Measurements from ENCODE around the gene STEEP1.
A peak's percentile ranks its signal among the peaks of the same experiment; 100 is the strongest.

Gene STEEP1

GRCh38 chrX:119605464-119606279 is 40.5 kb upstream of the STEEP1 start:
- Histone ChIP-seq H3K23ac (ENCODE audit: low read length in 2 of 2) (no peak overlapping the region), H3K4me2 (ENCODE audit: low read length, poor library complexity, severe bottlenecking) (peak overlapping the region; percentile 77), H3K4ac (ENCODE audit: low read depth in 1 of 2, low read length in 2 of 2) (peak overlapping the region in 1 of 2 experiments; percentile 82), H2AK5ac (ENCODE audit: low read length, severe bottlenecking) (no peak overlapping the region), H3K9ac (ENCODE audit: low read length) (peak overlapping the region; percentile 94), H2BK5ac (ENCODE audit: low read depth, low read length, poor library complexity, severe bottlenecking) (no peak overlapping the region), H2BK12ac (ENCODE audit: low read length in 2 of 2) (no peak overlapping the region), H3K36me3 (ENCODE audit: control insufficient read depth in 1 of 2, insufficient read depth in 2 of 2, low read depth in 1 of 2, low read length in 2 of 2) (no peaks in the 10 kb centered on the region), H3K4me3 (ENCODE audit: insufficient read depth in 1 of 2, low read depth in 1 of 2, low read length in 2 of 2) (peak overlapping the region; percentile 89 to 91), H4K91ac (ENCODE audit: low read length) (peak overlapping the region; percentile 61), H3K14ac (ENCODE audit: low read length in 2 of 2) (peak overlapping the region in 1 of 2 experiments; percentile 95), H3K27ac (ENCODE audit: low read length, poor library complexity, severe bottlenecking) (peak overlapping the region; percentile 66), H3K79me1 (replicated peaks; ENCODE audit: low read length, poor library complexity, severe bottlenecking) (no peaks in the 10 kb centered on the region), H3K4me1 (ENCODE audit: control insufficient read depth, insufficient read depth, low read depth, low read length) (no peaks in the 10 kb centered on the region), H2BK15ac (ENCODE audit: low read depth, poor library complexity, severe bottlenecking) (peak overlapping the region; percentile 83), H2AFZ (ENCODE audit: low read depth, low read length) (peak overlapping the region; percentile 88), H3K18ac (ENCODE audit: low read depth in 1 of 2, low read length in 2 of 2) (peak overlapping the region; percentile 96 to 97), H3K9me3 (ENCODE audit: control insufficient read depth, low read length) (no peaks in the 10 kb centered on the region), H2BK120ac (ENCODE audit: low read depth, low read length) (no peak overlapping the region), H4K8ac (ENCODE audit: low read length) (peak overlapping the region; percentile 69), H3K27me3 (ENCODE audit: control insufficient read depth in 1 of 2, insufficient read depth in 1 of 2, low read length in 2 of 2) (peaks cover 0 to 12% of the 10 kb centered on the region in 2 experiments)
- WGBS: 2% methylated on average over 26 of the region's 68 CpGs
- peak; percentile 15 for DNase-seq

GRCh38 chrX:119604766-119605463 is 39.7 kb upstream of the STEEP1 start:
- Histone ChIP-seq H3K9ac (ENCODE audit: low read length) (peak overlapping the region; percentile 80), H2BK15ac (ENCODE audit: low read depth, poor library complexity, severe bottlenecking) (no peak overlapping the region), H3K4me2 (ENCODE audit: low read length, poor library complexity, severe bottlenecking) (peak overlapping the region; percentile 77), H2AFZ (ENCODE audit: low read depth, low read length) (peak overlapping the region; percentile 27), H3K27ac (ENCODE audit: low read length, poor library complexity, severe bottlenecking) (no peak overlapping the region), H3K79me1 (replicated peaks; ENCODE audit: low read length, poor library complexity, severe bottlenecking) (no peaks in the 10 kb centered on the region), H3K27me3 (ENCODE audit: control insufficient read depth in 1 of 2, insufficient read depth in 1 of 2, low read length in 2 of 2) (peaks cover 0 to 12% of the 10 kb centered on the region in 2 experiments), H3K4me1 (ENCODE audit: control insufficient read depth, insufficient read depth, low read depth, low read length) (no peaks in the 10 kb centered on the region), H2BK12ac (ENCODE audit: low read length in 2 of 2) (no peak overlapping the region), H2BK5ac (ENCODE audit: low read depth, low read length, poor library complexity, severe bottlenecking) (no peak overlapping the region), H4K8ac (ENCODE audit: low read length) (no peak overlapping the region), H3K4me3 (ENCODE audit: insufficient read depth in 1 of 2, low read depth in 1 of 2, low read length in 2 of 2) (peak overlapping the region; percentile 86 to 91), H3K9me3 (ENCODE audit: control insufficient read depth, low read length) (no peaks in the 10 kb centered on the region), H3K4ac (ENCODE audit: low read depth in 1 of 2, low read length in 2 of 2) (no peak overlapping the region), H2AK5ac (ENCODE audit: low read length, severe bottlenecking) (no peak overlapping the region), H3K23ac (ENCODE audit: low read length in 2 of 2) (no peak overlapping the region), H3K36me3 (ENCODE audit: control insufficient read depth in 1 of 2, insufficient read depth in 2 of 2, low read depth in 1 of 2, low read length in 2 of 2) (no peaks in the 10 kb centered on the region), H3K18ac (ENCODE audit: low read depth in 1 of 2, low read length in 2 of 2) (no peak overlapping the region), H2BK120ac (ENCODE audit: low read depth, low read length) (no peak overlapping the region), H4K91ac (ENCODE audit: low read length) (no peak overlapping the region), H3K14ac (ENCODE audit: low read length in 2 of 2) (no peak overlapping the region)
- DNase-seq: no peak
- 53% methylated on average over 14 of the region's 17 CpGs for whole genome bisulfite sequencing

- no peak overlapping the region for H3K18ac ChIP-seq (ENCODE audit: low read depth in 1 of 2, low read length in 2 of 2)
- H3K9ac ChIP-seq (ENCODE audit: low read length): no peak overlapping the region
- H3K23ac ChIP-seq (ENCODE audit: low read length in 2 of 2): no peak overlapping the region
- H2AFZ ChIP-seq (ENCODE audit: low read depth, low read length): no peak overlapping the region
- H3K79me1 ChIP-seq (replicated peaks; ENCODE audit: low read length, poor library complexity, severe bottlenecking): no peaks in the 10 kb centered on the region
- H2BK15ac ChIP-seq (ENCODE audit: low read depth, poor library complexity, severe bottlenecking): no peak overlapping the region
- H2BK120ac ChIP-seq (ENCODE audit: low read depth, low read length): no peak overlapping the region
- no peaks in the 10 kb centered on the region for H3K9me3 ChIP-seq (ENCODE audit: control insufficient read depth, low read length)
- H4K8ac ChIP-seq (ENCODE audit: low read length): no peak overlapping the region
- H3K36me3 ChIP-seq (ENCODE audit: control insufficient read depth in 1 of 2, insufficient read depth in 2 of 2, low read depth in 1 of 2, low read length in 2 of 2): no peaks in the 10 kb centered on the region
- no peak overlapping the region for H3K27ac ChIP-seq (ENCODE audit: low read length, poor library complexity, severe bottlenecking)
- H2BK5ac ChIP-seq (ENCODE audit: low read depth, low read length, poor library complexity, severe bottlenecking): no peak overlapping the region
- H4K91ac ChIP-seq (ENCODE audit: low read length): no peak overlapping the region
- no peak overlapping the region for H3K4me3 ChIP-seq (ENCODE audit: insufficient read depth in 1 of 2, low read depth in 1 of 2, low read length in 2 of 2)
- no peak overlapping the region for H3K4ac ChIP-seq (ENCODE audit: low read depth in 1 of 2, low read length in 2 of 2)
- no peak overlapping the region for H3K4me2 ChIP-seq (ENCODE audit: low read length, poor library complexity, severe bottlenecking)
- H3K4me1 ChIP-seq (ENCODE audit: control insufficient read depth, insufficient read depth, low read depth, low read length): no peaks in the 10 kb centered on the region
- H3K14ac ChIP-seq (ENCODE audit: low read length in 2 of 2): no peak overlapping the region
- 76% methylated on average over 8 of the region's 9 CpGs for WGBS
- no peak overlapping the region for H2BK12ac ChIP-seq (ENCODE audit: low read length in 2 of 2)
- H3K27me3 ChIP-seq (ENCODE audit: control insufficient read depth in 1 of 2, insufficient read depth in 1 of 2, low read length in 2 of 2): no peaks in the 10 kb centered on the region
- DNase-seq: no peak
- no peak overlapping the region for H2AK5ac ChIP-seq (ENCODE audit: low read length, severe bottlenecking)
Measured at GRCh38 chrX:119602701-119603255, 37.6 kb upstream of the STEEP1 start.

- no CpG with 5 or more reads among the region's 5 CpGs for WGBS
- H3K18ac ChIP-seq (ENCODE audit: low read depth in 1 of 2, low read length in 2 of 2): no peak overlapping the region
- H3K14ac ChIP-seq (ENCODE audit: low read length in 2 of 2): no peak overlapping the region
- H3K27me3 ChIP-seq (ENCODE audit: control insufficient read depth in 1 of 2, insufficient read depth in 1 of 2, low read length in 2 of 2): no peaks in the 10 kb centered on the region
- H3K23ac ChIP-seq (ENCODE audit: low read length in 2 of 2): no peak overlapping the region
- H2BK5ac ChIP-seq (ENCODE audit: low read depth, low read length, poor library complexity, severe bottlenecking): no peak overlapping the region
- H3K9ac ChIP-seq (ENCODE audit: low read length): no peak overlapping the region
- no peak overlapping the region for H2BK15ac ChIP-seq (ENCODE audit: low read depth, poor library complexity, severe bottlenecking)
- H2AFZ ChIP-seq (ENCODE audit: low read depth, low read length): no peak overlapping the region
- H3K4ac ChIP-seq (ENCODE audit: low read depth in 1 of 2, low read length in 2 of 2): no peak overlapping the region
- H3K4me1 ChIP-seq (ENCODE audit: control insufficient read depth, insufficient read depth, low read depth, low read length): no peaks in the 10 kb centered on the region
- H2BK12ac ChIP-seq (ENCODE audit: low read length in 2 of 2): no peak overlapping the region
- no peak overlapping the region for H3K4me2 ChIP-seq (ENCODE audit: low read length, poor library complexity, severe bottlenecking)
- H3K79me1 ChIP-seq (replicated peaks; ENCODE audit: low read length, poor library complexity, severe bottlenecking): peaks cover 4% of the 10 kb centered on the region
- DNase-seq: no peak
- no peak overlapping the region for H3K4me3 ChIP-seq (ENCODE audit: insufficient read depth in 1 of 2, low read depth in 1 of 2, low read length in 2 of 2)
- no peak overlapping the region for H4K8ac ChIP-seq (ENCODE audit: low read length)
- H3K27ac ChIP-seq (ENCODE audit: low read length, poor library complexity, severe bottlenecking): no peak overlapping the region
- no peak overlapping the region for H2AK5ac ChIP-seq (ENCODE audit: low read length, severe bottlenecking)
- no peaks in the 10 kb centered on the region for H3K9me3 ChIP-seq (ENCODE audit: control insufficient read depth, low read length)
- H3K36me3 ChIP-seq (ENCODE audit: control insufficient read depth in 1 of 2, insufficient read depth in 2 of 2, low read depth in 1 of 2, low read length in 2 of 2): peaks cover 0 to 34% of the 10 kb centered on the region in 2 experiments
- H4K91ac ChIP-seq (ENCODE audit: low read length): no peak overlapping the region
- H2BK120ac ChIP-seq (ENCODE audit: low read depth, low read length): no peak overlapping the region
Measured at GRCh38 chrX:119589810-119590209, 24.6 kb upstream of the STEEP1 start.
